ENCODE results near the gene ITGA6.

- TF ChIP-seq, protein P1, sequence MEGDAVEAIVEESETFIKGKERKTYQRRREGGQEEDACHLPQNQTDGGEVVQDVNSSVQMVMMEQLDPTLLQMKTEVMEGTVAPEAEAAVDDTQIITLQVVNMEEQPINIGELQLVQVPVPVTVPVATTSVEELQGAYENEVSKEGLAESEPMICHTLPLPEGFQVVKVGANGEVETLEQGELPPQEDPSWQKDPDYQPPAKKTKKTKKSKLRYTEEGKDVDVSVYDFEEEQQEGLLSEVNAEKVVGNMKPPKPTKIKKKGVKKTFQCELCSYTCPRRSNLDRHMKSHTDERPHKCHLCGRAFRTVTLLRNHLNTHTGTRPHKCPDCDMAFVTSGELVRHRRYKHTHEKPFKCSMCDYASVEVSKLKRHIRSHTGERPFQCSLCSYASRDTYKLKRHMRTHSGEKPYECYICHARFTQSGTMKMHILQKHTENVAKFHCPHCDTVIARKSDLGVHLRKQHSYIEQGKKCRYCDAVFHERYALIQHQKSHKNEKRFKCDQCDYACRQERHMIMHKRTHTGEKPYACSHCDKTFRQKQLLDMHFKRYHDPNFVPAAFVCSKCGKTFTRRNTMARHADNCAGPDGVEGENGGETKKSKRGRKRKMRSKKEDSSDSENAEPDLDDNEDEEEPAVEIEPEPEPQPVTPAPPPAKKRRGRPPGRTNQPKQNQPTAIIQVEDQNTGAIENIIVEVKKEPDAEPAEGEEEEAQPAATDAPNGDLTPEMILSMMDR (conservative IDR thresholded peaks at IDR 0.05 in 1 of 2, IDR thresholded peaks at IDR 0.05 in 1 of 2; ENCODE audit: low read depth in 1 of 2, low read length in 2 of 2): no peak
- TF ChIP-seq EZH2 (IDR thresholded peaks at IDR 0.05; ENCODE audit: low read length, missing control alignments): no peak
Observed at GRCh38 chr2:172535119-172535518, 107.7 kb downstream of the ITGA6 start.

Measured in fibroblast of lung (primary cell).